Ishikawa (cell line): ENCODE data around the gene PTGIR.

ENCODE experiments used
- CREB1 ChIP-seq: IDR thresholded peaks from 2 replicates; pipeline ENCODE4 v1.6.1; 2012; ENCODE audit warnings: low read depth
- EGR1 ChIP-seq: IDR thresholded peaks from 2 replicates; pipeline ENCODE4 v1.6.1; 2012
- EP300 ChIP-seq: IDR thresholded peaks from 2 replicates; pipeline ENCODE4 v1.6.1; 2012; ENCODE audit warnings: borderline replicate concordance
- MAX ChIP-seq: IDR thresholded peaks from 2 replicates; pipeline ENCODE4 v1.6.1; 2012
- RAD21 ChIP-seq: IDR thresholded peaks from 2 replicates; pipeline ENCODE4 v1.6.1; 2012; ENCODE audit warnings: low read depth
- REST ChIP-seq: IDR thresholded peaks from 2 replicates; pipeline ENCODE4 v1.6.1; 2012; ENCODE audit warnings: low read depth, mild to moderate bottlenecking
- TAF1 ChIP-seq: IDR thresholded peaks from 2 replicates; pipeline ENCODE4 v1.6.1; 2012; ENCODE audit warnings: low read depth, mild to moderate bottlenecking
- TEAD4 ChIP-seq: IDR thresholded peaks from 2 replicates; pipeline ENCODE4 v1.6.1; 2012
- YY1 ChIP-seq: IDR thresholded peaks from 2 replicates; pipeline ENCODE4 v1.6.1; 2012; ENCODE audit warnings: low read depth

GRCh38 chr19:46659151-46660007, 34.5 kb upstream of the PTGIR start:
- no peak for TF ChIP-seq TAF1
- no peak for TF ChIP-seq MAX
- TF ChIP-seq EP300, result no peak
- TF ChIP-seq YY1, result no peak
- no peak for TF ChIP-seq CREB1
- no peak for TF ChIP-seq RAD21
- TF ChIP-seq EGR1, result no peak
- TF ChIP-seq REST, result no peak
- no peak for TF ChIP-seq TEAD4
